ENCODE data around the gene GDPD5. TPM values are rescaled to one million over a fixed set of nuclear protein-coding genes. Genes with fewer than 3 reads are reported as not detected.

The GDPD5 gene
- total RNA-seq, 1 experiment from 2014 or later = 12.2 TPM

GRCh38 chr11:75453916-75454655 is 71.7 kb downstream of the GDPD5 start (continued):
- TF ChIP-seq ETV6 (CRISPR knock-in tag; IDR thresholded peaks at IDR 0.05) = no peak
- no peak for TF ChIP-seq ESRRA (CRISPR knock-in tag; IDR thresholded peaks at IDR 0.05; ENCODE audit: borderline replicate concordance)
- TF ChIP-seq JUN (CRISPR knock-in tag; IDR thresholded peaks at IDR 0.05) = no peak
- no peak for TF ChIP-seq OVOL2 (CRISPR knock-in tag; IDR thresholded peaks at IDR 0.05; ENCODE audit: borderline replicate concordance)
- TF ChIP-seq ZNF138 (CRISPR knock-in tag; conservative IDR thresholded peaks at IDR 0.05) = no peak
- TF ChIP-seq EMX1 (CRISPR knock-in tag; IDR thresholded peaks at IDR 0.05) = no peak
- TF ChIP-seq TP53 (CRISPR knock-in tag; IDR thresholded peaks at IDR 0.05) = no peak
- no peak for TF ChIP-seq ZNF532 (CRISPR knock-in tag; IDR thresholded peaks at IDR 0.05; ENCODE audit: borderline replicate concordance)
- no peak for TF ChIP-seq GRHL2 (CRISPR knock-in tag; IDR thresholded peaks at IDR 0.05; ENCODE audit: insufficient replicate concordance, severe bottlenecking)
- no peak for TF ChIP-seq NR2C2 (CRISPR knock-in tag; IDR thresholded peaks at IDR 0.05)
- TF ChIP-seq ZNF232 (CRISPR knock-in tag; IDR thresholded peaks at IDR 0.05) = no peak
- TF ChIP-seq NFYB (CRISPR knock-in tag; conservative IDR thresholded peaks at IDR 0.05; ENCODE audit: low read depth) = no peak
- no peak for TF ChIP-seq ZSCAN18 (CRISPR knock-in tag; IDR thresholded peaks at IDR 0.05)

GRCh38 chr11:75450826-75451821 is 74.6 kb downstream of the GDPD5 start:
- POLR2A ChIA-PET = interaction anchor here (0.5 to 1.2 kb wide), 3 partner anchors 112 to 1103 kb away, joined by 3 to 4 read pairs (median 3); no protein-coding TSS in a partner anchor
- ATAC-seq (peak; percentile 87), DNase-seq (ENCODE audit: low spot score) (peak; percentile 90)
- Mint-ChIP-seq H3K4me1 (no peaks in the 10 kb centered on the region), H3K36me3 (no peaks in the 10 kb centered on the region), H3K9me3 (no peaks in the 10 kb centered on the region), H3K27me3 (ENCODE audit: low read depth) (peaks cover 4% of the 10 kb centered on the region), H3K27ac (no peak overlapping the region), H3K4me3 (peak overlapping the region; percentile 46)
- CTCF ChIA-PET = interaction anchor here (0.6 to 3.1 kb wide), 60 partner anchors 8 to 1180 kb away, joined by 3 to 69 read pairs (median 4); partner anchors contain the start of genes GDPD5, KLHL35 and SERPINH1
- TF ChIP-seq FOXP1 (CRISPR knock-in tag; IDR thresholded peaks at IDR 0.05; ENCODE audit: borderline replicate concordance) (peak; percentile 44; the same call in 1 of the 2 replicates), ESRRA (CRISPR knock-in tag; IDR thresholded peaks at IDR 0.05; ENCODE audit: borderline replicate concordance) (no peak), CDX4 (CRISPR knock-in tag; IDR thresholded peaks at IDR 0.05; ENCODE audit: borderline replicate concordance) (no peak), ZNF317 (CRISPR knock-in tag; IDR thresholded peaks at IDR 0.05; ENCODE audit: borderline replicate concordance, low read depth) (no peak), ZNF416 (CRISPR knock-in tag; IDR thresholded peaks at IDR 0.05) (no peak), ETV6 (CRISPR knock-in tag; IDR thresholded peaks at IDR 0.05) (0 out of 2 replicates have a peak, but pooled peaks have one; percentile 35), ATF3 (CRISPR knock-in tag; conservative IDR thresholded peaks at IDR 0.05) (no peak), HMGXB4 (CRISPR knock-in tag; IDR thresholded peaks at IDR 0.05) (peak; percentile 73; the same call in 1 of the 2 replicates), NR2C2 (CRISPR knock-in tag; IDR thresholded peaks at IDR 0.05) (no peak), ZNF219 (CRISPR knock-in tag; IDR thresholded peaks at IDR 0.05; ENCODE audit: borderline replicate concordance) (no peak), ZBTB43 (CRISPR knock-in tag; IDR thresholded peaks at IDR 0.05) (no peak), NFE2L1 (CRISPR knock-in tag; IDR thresholded peaks at IDR 0.05) (no peak), CREB1 (CRISPR knock-in tag; IDR thresholded peaks at IDR 0.05) (no peak), CREM (CRISPR knock-in tag; IDR thresholded peaks at IDR 0.05) (no peak)
